ENCODE results near the gene P2RX1. TPM values are rescaled to one million over a fixed set of nuclear protein-coding genes. Genes with fewer than 3 reads are reported as not detected.

Gene P2RX1
- total RNA-seq, 4 donors from 2014 or later: 0.87 to 8.6 (median 4.9) TPM

GRCh38 chr17:3866276-3866675 lies 50.0 kb downstream of the P2RX1 start:
- Histone ChIP-seq H3K36me3 (peaks cover 0 to 12% (median 0%) of the 10 kb centered on the region in 3 donors), H3K4me1 (no peaks in the 10 kb centered on the region), H3K27ac (no peak overlapping the region), H3K27me3 (no peaks in the 10 kb centered on the region), H3K9me3 (no peaks in the 10 kb centered on the region), H3K4me3 (no peak overlapping the region)
- 91 to 95% methylated on average over 21 of the region's 21 CpGs for WGBS, 2 donors
- no peak for TF ChIP-seq POLR2A (IDR thresholded peaks at IDR 0.05)
- TF ChIP-seq EP300 (IDR thresholded peaks at IDR 0.05): no peak
- TF ChIP-seq CTCF (IDR thresholded peaks at IDR 0.05): no peak
- no peak for DNase-seq (ENCODE audit: low spot score in 2 of 2)

- TF ChIP-seq EP300 (IDR thresholded peaks at IDR 0.05) (no peak), CTCF (IDR thresholded peaks at IDR 0.05) (no peak), POLR2A (IDR thresholded peaks at IDR 0.05) (no peak)
- DNase-seq (ENCODE audit: low spot score in 2 of 2): no peak
- Histone ChIP-seq H3K4me1 (peaks cover 0 to under 1% (median 0%) of the 10 kb centered on the region in 4 donors), H3K27me3 (no peaks in the 10 kb centered on the region), H3K36me3 (peaks cover 0 to 20% (median 0%) of the 10 kb centered on the region in 3 donors), H3K27ac (no peak overlapping the region), H3K4me3 (no peak overlapping the region), H3K9me3 (no peaks in the 10 kb centered on the region)
- WGBS, 2 donors: 66 to 69% methylated on average over 3 to 8 of the region's 8 CpGs
Measured at GRCh38 chr17:3865176-3865575, 51.1 kb downstream of the P2RX1 start.

- no peak for DNase-seq (ENCODE audit: low spot score in 2 of 2)
- Histone ChIP-seq H3K27ac (no peak overlapping the region), H3K27me3 (no peaks in the 10 kb centered on the region), H3K4me1 (peaks cover 0 to 7% (median 0%) of the 10 kb centered on the region in 4 donors), H3K9me3 (no peaks in the 10 kb centered on the region), H3K36me3 (peaks cover 0 to 20% (median 0%) of the 10 kb centered on the region in 3 donors), H3K4me3 (no peak overlapping the region)
- 83 to 88% methylated on average over 8 of the region's 10 CpGs for WGBS, 2 donors
- TF ChIP-seq POLR2A (IDR thresholded peaks at IDR 0.05): no peak
- no peak for TF ChIP-seq EP300 (IDR thresholded peaks at IDR 0.05)
- TF ChIP-seq CTCF (IDR thresholded peaks at IDR 0.05): no peak
Measured at GRCh38 chr17:3864534-3864933, 51.7 kb downstream of the P2RX1 start.

GRCh38 chr17:3861761-3862681 lies 54.2 kb downstream of the P2RX1 start:
- WGBS, 2 donors: 59 to 66% methylated on average over 25 to 27 of the region's 28 CpGs
- no peak overlapping the region for H3K27ac ChIP-seq
- TF ChIP-seq POLR2A (IDR thresholded peaks at IDR 0.05) (no peak), CTCF (IDR thresholded peaks at IDR 0.05) (no peak), EP300 (IDR thresholded peaks at IDR 0.05) (no peak)
- no peak for DNase-seq (ENCODE audit: low spot score in 2 of 2)
- peaks cover 0 to 16% (median 0%) of the 10 kb centered on the region in 3 donors for H3K36me3 ChIP-seq
- H3K9me3 ChIP-seq: no peaks in the 10 kb centered on the region
- peaks cover 0 to 7% (median 0%) of the 10 kb centered on the region in 4 donors for H3K4me1 ChIP-seq
- no peak overlapping the region for H3K4me3 ChIP-seq
- H3K27me3 ChIP-seq: no peaks in the 10 kb centered on the region
